H1 (cell line): Measurements from ENCODE around the gene SCO1. TPM values are rescaled to one million over a fixed set of nuclear protein-coding genes. Genes with fewer than 3 reads are reported as not detected.

Source experiments
- CTCF ChIA-PET: fragments of 300-600 bp; sonication (Branson Sonifier 250); formaldehyde crosslinking; loops from one replicate; lab custom pipeline; 2021; ENCODE audit not compliant: partially characterized antibody; lab: Charles Lee
- POLR2A ChIA-PET: fragments of 300-600 bp; sonication (Branson Sonifier 250); formaldehyde crosslinking; loops from one replicate; lab custom pipeline; 2021; ENCODE audit warnings: inconsistent platforms; ENCODE audit not compliant: partially characterized antibody; lab: Charles Lee
- DNase-seq, 2 experiments: peaks; one replicate each; pipeline versions ENCODE4 v3.0.0 to v3.0.0-alpha.2; 2010 to 2022; ENCODE audit warnings: low spot score in 2 of 2, low read depth in 1 of 2, mixed read lengths in 1 of 2
- FAIRE-seq: peaks from 2 replicates; lab custom pipeline; 2011; peaks lifted over from hg19 to GRCh38; lab: Jason Lieb, UNC
- H2AFZ ChIP-seq: 2 replicates; pipeline ENCODE4 v1.8.1; 2012; ENCODE audit warnings: low read length, inconsistent platforms
- H2AK5ac ChIP-seq: 2 replicates; pipeline ENCODE4 v1.6.1; 2013; ENCODE audit warnings: low read depth, low read length
- H2BK120ac ChIP-seq: replicated peaks from 2 replicates; pipeline ENCODE3; 2013; ENCODE audit warnings: low read depth, low read length, inconsistent platforms
- H2BK12ac ChIP-seq: 2 replicates; pipeline ENCODE4 v1.6.1; 2013; ENCODE audit warnings: low read depth, low read length
- H2BK15ac ChIP-seq: 2 replicates; pipeline ENCODE4 v1.6.1; 2013; ENCODE audit warnings: low read length
- H2BK20ac ChIP-seq: 2 replicates; pipeline ENCODE4 v1.6.1; 2013; ENCODE audit warnings: low read length
- H2BK5ac ChIP-seq: 2 replicates; pipeline ENCODE4 v1.6.1; 2013; ENCODE audit warnings: low read depth, low read length
- H3K14ac ChIP-seq: 2 replicates; pipeline ENCODE4 v1.6.1; 2013; ENCODE audit warnings: inconsistent platforms; ENCODE audit not compliant: insufficient read length
- H3K18ac ChIP-seq: 2 replicates; pipeline ENCODE4 v1.6.1; 2013; ENCODE audit warnings: low read length; ENCODE audit errors: extremely low read depth
- H3K23ac ChIP-seq: 2 replicates; pipeline ENCODE4 v1.6.1; 2013; ENCODE audit warnings: inconsistent platforms; ENCODE audit not compliant: insufficient read length
- H3K23me2 ChIP-seq: 2 replicates; pipeline ENCODE4 v1.6.1; 2013; ENCODE audit warnings: low read depth, low read length
- H3K27ac ChIP-seq: 2 replicates; pipeline ENCODE4 v1.6.1; 2011; ENCODE audit warnings: low read depth, low read length, inconsistent platforms
- H3K27me3 ChIP-seq, 4 experiments: replicated peaks in 1 of 4; 1 replicate in 1 of 4; 2 replicates in 3 of 4; pipeline versions ENCODE4 v1.6.1 to v1.8.1; 2011 to 2013; ENCODE audit warnings: low read length in 3 of 4, mild to moderate bottlenecking in 3 of 4, inconsistent platforms in 2 of 4, mixed read lengths in 2 of 4, moderate library complexity in 1 of 4; ENCODE audit not compliant: control insufficient read depth in 3 of 4, insufficient read depth in 3 of 4; ENCODE audit errors: extremely low read depth in 1 of 4
- H3K36me3 ChIP-seq, 4 experiments: 2 replicates each; pipeline versions ENCODE4 v1.6.1 to v1.8.1; 2011 to 2013; ENCODE audit warnings: mild to moderate bottlenecking in 4 of 4, low read length in 3 of 4, moderate library complexity in 2 of 4, control low read depth in 1 of 4, inconsistent platforms in 1 of 4; ENCODE audit not compliant: insufficient read depth in 4 of 4, control insufficient read depth in 2 of 4
- H3K4ac ChIP-seq: replicated peaks from 2 replicates; pipeline ENCODE3; 2013; ENCODE audit warnings: low read length, low read depth, mixed read lengths, inconsistent platforms; ENCODE audit not compliant: insufficient read length
- H3K4me1 ChIP-seq, 4 experiments: replicated peaks in 1 of 4; 1 replicate in 1 of 4; 2 replicates in 3 of 4; pipeline versions ENCODE4 v1.6.1 to v1.8.1; 2011 to 2013; ENCODE audit warnings: low read length in 3 of 4, inconsistent platforms in 2 of 4, mixed read lengths in 1 of 4; ENCODE audit not compliant: insufficient read depth in 4 of 4, control insufficient read depth in 3 of 4
- H3K4me2 ChIP-seq, 2 experiments: 2 replicates each; pipeline versions ENCODE4 v1.6.1 to v1.8.1; 2011 to 2013; ENCODE audit warnings: low read depth in 2 of 2, low read length in 2 of 2, control low read depth in 1 of 2, inconsistent platforms in 1 of 2, mild to moderate bottlenecking in 1 of 2; ENCODE audit not compliant: insufficient read depth in 1 of 2
- H3K4me3 ChIP-seq, 4 experiments: fragments of 200-600, 300-600 bp in 1 of 4; sonication (generic), shearing (Covaris generic), sonication (Bioruptor Twin) in 1 of 4; 2 replicates each; pipeline versions ENCODE4 v1.5.1 to v1.8.1; 2011 to 2016; ENCODE audit warnings: low read length in 4 of 4, low read depth in 3 of 4, control low read depth in 2 of 4, inconsistent platforms in 2 of 4, mild to moderate bottlenecking in 2 of 4, mixed read lengths in 1 of 4, moderate library complexity in 1 of 4; ENCODE audit not compliant: insufficient read depth in 2 of 4; ENCODE audit errors: extremely low read depth in 1 of 4
- H3K56ac ChIP-seq: replicated peaks from 2 replicates; pipeline ENCODE3; 2013; ENCODE audit warnings: low read depth, mild to moderate bottlenecking, mixed read lengths, low read length, inconsistent platforms; ENCODE audit not compliant: insufficient read length
- H3K79me1 ChIP-seq: 2 replicates; pipeline ENCODE4 v1.6.1; 2013; ENCODE audit warnings: low read depth, low read length, control low read depth
- H3K79me2 ChIP-seq, 2 experiments: 2 replicates each; pipeline versions ENCODE4 v1.6.1 to v1.8.1; 2012 to 2013; ENCODE audit warnings: low read length in 2 of 2, mild to moderate bottlenecking in 2 of 2, inconsistent platforms in 1 of 2; ENCODE audit not compliant: insufficient read depth in 2 of 2, control insufficient read depth in 1 of 2
- H3K9ac ChIP-seq, 4 experiments: replicated peaks in 1 of 4; 1 replicate in 1 of 4; 2 replicates in 3 of 4; pipeline versions ENCODE4 v1.6.1 to v1.8.1; 2011 to 2013; ENCODE audit warnings: low read depth in 3 of 4, low read length in 3 of 4, control low read depth in 2 of 4, mild to moderate bottlenecking in 2 of 4, moderate library complexity in 2 of 4, inconsistent platforms in 1 of 4; ENCODE audit errors: extremely low read depth in 1 of 4
- H3K9me3 ChIP-seq, 2 experiments: 2 replicates each; pipeline versions ENCODE4 v1.6.1 to v1.8.1; 2012 to 2013; ENCODE audit warnings: mild to moderate bottlenecking in 2 of 2, moderate library complexity in 2 of 2, control low read depth in 1 of 2, inconsistent platforms in 1 of 2, low read depth in 1 of 2, low read length in 1 of 2, mixed read lengths in 1 of 2; ENCODE audit not compliant: insufficient read depth in 2 of 2
- H4K20me1 ChIP-seq, 2 experiments: replicated peaks in 1 of 2; 2 replicates each; pipeline versions ENCODE3 to v1.8.1; 2011 to 2013; ENCODE audit warnings: inconsistent platforms in 2 of 2, low read length in 2 of 2, mild to moderate bottlenecking in 1 of 2; ENCODE audit not compliant: insufficient read depth in 2 of 2, control insufficient read depth in 1 of 2
- H4K5ac ChIP-seq: 2 replicates; pipeline ENCODE4 v1.6.1; 2013; ENCODE audit warnings: low read length, low read depth, mixed read lengths, inconsistent platforms; ENCODE audit not compliant: insufficient read length
- H4K8ac ChIP-seq: 2 replicates; pipeline ENCODE4 v1.8.0; 2013; ENCODE audit warnings: mild to moderate bottlenecking, moderate library complexity, low read length, inconsistent platforms; ENCODE audit not compliant: insufficient read depth; ENCODE audit errors: extremely low read depth
- H4K91ac ChIP-seq: replicated peaks from 2 replicates; pipeline ENCODE3; 2013; ENCODE audit warnings: low read length, mixed read lengths, inconsistent platforms; ENCODE audit not compliant: insufficient read length
- CTBP2 ChIP-seq: IDR thresholded peaks from 2 replicates; pipeline ENCODE4 v1.7.0; 2011; ENCODE audit warnings: borderline replicate concordance, mild to moderate bottlenecking, moderate library complexity, mixed read lengths, low read length; ENCODE audit not compliant: insufficient read depth, insufficient read length
- SP4 ChIP-seq: IDR thresholded peaks from 2 replicates; pipeline ENCODE4 v1.6.1; 2012; ENCODE audit warnings: low read length, inconsistent platforms
- WGBS, 2 experiments: shearing (Covaris generic) in 1 of 2; methylation state at CpG; one replicate each; pipeline versions ENCODE4 v1.1.6 to v1.1.7; 2013 to 2015; ENCODE audit warnings: low lambda C conversion rate in 2 of 2, mixed read lengths in 2 of 2, inconsistent platforms in 1 of 2, low coverage in 1 of 2, missing lambda C conversion rate in 1 of 2; ENCODE audit not compliant: insufficient replicate concordance in 2 of 2, insufficient coverage in 1 of 2, insufficient read length in 1 of 2; ENCODE audit errors: extremely low coverage in 1 of 2, missing lambda C conversion rate in 1 of 2; 5-methylcytosine and 5-hydroxymethylcytosine counted together
- polyA plus RNA-seq, 7 experiments: library from polyadenylated mRNA; depleted of rRNA in 3 of 7; stranded (reverse) in 5 of 7; unstranded in 2 of 7; fragments of >200 nt in 5 of 7; fragments of 200-250 nt in 2 of 7; gene quantifications; 1 replicate in 5 of 7; 2 replicates in 1 of 7; 4 replicates in 1 of 7; pipeline versions ENCODE4 v1.2.1 to v1.2.3, GENCODE V29; 2011 to 2013; ENCODE audit warnings: missing spikeins in 2 of 7, mixed read lengths in 2 of 7
- total RNA-seq: library from RNA; stranded (reverse); fragmentation: NEBNext Ultra II Directional; extraction: Animal tissue kit (Norgen Biotek cat#: 25700); gene quantifications from 2 replicates; pipeline ENCODE4 v1.2.1, GENCODE V29; 2021

SCO1 gene
- total and polyA plus RNA-seq, 2 of the 8 experiments (the other 6 are each of a cell fraction or from before 2014, with no cell fraction given), result 18.7 to 61.8 TPM

DNA sequence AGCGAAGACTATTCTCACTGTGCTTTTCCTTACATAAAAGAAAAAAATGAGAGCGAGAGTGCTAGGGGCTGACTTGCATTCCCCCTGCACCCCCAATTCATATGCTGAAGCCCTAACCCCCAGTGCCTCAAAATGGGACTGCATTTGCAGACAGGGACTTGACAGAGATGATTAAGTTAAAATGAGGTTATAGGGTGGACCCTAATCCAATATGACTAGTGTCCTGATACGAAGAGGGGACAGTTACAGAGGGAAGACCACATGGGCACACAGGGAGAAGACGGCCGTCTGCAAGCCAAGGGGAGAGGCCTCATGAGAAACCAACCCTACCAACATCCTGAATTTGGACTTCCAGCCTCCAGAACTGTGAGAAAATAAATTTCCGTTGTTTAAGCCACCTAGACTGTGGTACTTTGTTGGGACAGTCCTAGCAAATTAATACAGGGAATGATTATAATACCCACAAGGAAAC, 34.1 kb upstream of the SCO1 start:
- Histone ChIP-seq H3K9ac (peak overlapping the region in 1 of 4 experiments; percentile 21; a peak in 1 of 7 replicates), H3K79me1 (no peaks in the 10 kb centered on the region), H3K14ac (no peak overlapping the region), H3K4me3 (peak overlapping the region in 1 of 4 experiments; percentile 73; a peak in 2 of 8 replicates), H2BK20ac (0 out of 2 replicates have a peak overlapping the region, but pooled peaks have one; percentile 67), H3K23ac (no peak overlapping the region), H4K5ac (peak overlapping the region; percentile 59), H2BK12ac (peak overlapping the region; percentile 23; the same call in 1 of the 2 replicates), H4K20me1 (no peaks in the 10 kb centered on the region), H2BK120ac (peak overlapping the region; percentile 29), H3K4ac (no peak overlapping the region), H3K36me3 (no peaks in the 10 kb centered on the region), H3K56ac (no peak overlapping the region), H3K27ac (no peak overlapping the region), H3K18ac (peak overlapping the region; percentile 65), H4K91ac (peak overlapping the region; percentile 11), H3K4me2 (peak overlapping the region; percentile 53 to 65), H2BK5ac (peak overlapping the region; percentile 38; the same call in 1 of the 2 replicates), H3K9me3 (peaks cover 0 to 2% of the 10 kb centered on the region in 2 experiments; a peak in 1 of 4 replicates), H2AFZ (no peak overlapping the region), H3K79me2 (no peaks in the 10 kb centered on the region), H2AK5ac (no peak overlapping the region), H4K8ac (no peak overlapping the region), H3K23me2 (peaks cover 2% of the 10 kb centered on the region; the same call in 1 of the 2 replicates), H3K27me3 (no peaks in the 10 kb centered on the region), H3K4me1 (peaks cover 0 to 10% (median 3%) of the 10 kb centered on the region in 4 experiments; a peak in 6 of 7 replicates), H2BK15ac (0 out of 2 replicates have a peak overlapping the region, but pooled peaks have one; percentile 25)
- ChIA-PET POLR2A (interaction anchor here (0.6 to 2.4 kb wide), 6 partner anchors 8 to 117 kb away, joined by 3 to 9 read pairs (median 4); partner anchors contain the start of genes ADPRM and SCO1), CTCF (interaction anchor here (0.6 to 1.8 kb wide), 5 partner anchors 16 to 508 kb away, joined by 3 to 6 read pairs (median 3); no protein-coding TSS in a partner anchor)
- 63% methylated on average over 6 of the region's 6 CpGs; no CpG with 5 or more reads in 1 of the 2 experiments for WGBS, 2 experiments
- FAIRE-seq (no peak), DNase-seq (peak in 1 of 2 experiments; percentile 54)
- TF ChIP-seq CTBP2 (no peak), SP4 (no peak)
